NCI-H526 treated with DMSO at 0.1 percent for 48 hours (cell line): Measurements from ENCODE around the gene KPNA1.
"Not testable (repeated sequence)": the region's sequence is repeated elsewhere in the genome, so short reads cannot be mapped to it uniquely, and the experiment has no call there.

ENCODE experiments used
- DNase-seq: peaks from one replicate; lab custom pipeline; 2025; lab: John Stamatoyannopoulos, UW

KPNA1 gene

GRCh38 chr3:122475316-122475715 lies 39.4 kb downstream of the KPNA1 start:
- DNase-seq, result no peak

- no peak for DNase-seq
Observed at GRCh38 chr3:122469659-122470058, 45.1 kb downstream of the KPNA1 start.

- DNase-seq, result no peak
Observed at GRCh38 chr3:122468896-122469533, 45.7 kb downstream of the KPNA1 start.

- no peak for DNase-seq
Observed at GRCh38 chr3:122466701-122467240, 48.0 kb downstream of the KPNA1 start.

GRCh38 chr3:122464659-122465058 lies 50.1 kb downstream of the KPNA1 start:
- no peak for DNase-seq

- DNase-seq, result no peak
Observed at GRCh38 chr3:122462406-122462805, 52.3 kb downstream of the KPNA1 start.

- no peak for DNase-seq
Observed at GRCh38 chr3:122461806-122462205, 52.9 kb downstream of the KPNA1 start.

GRCh38 chr3:122458992-122459391 lies 55.7 kb downstream of the KPNA1 start:
- no peak for DNase-seq

GRCh38 chr3:122457706-122458105 lies 57.0 kb downstream of the KPNA1 start:
- DNase-seq, result no peak

GRCh38 chr3:122456074-122456473 lies 58.7 kb downstream of the KPNA1 start:
- no peak for DNase-seq

- no peak for DNase-seq
Observed at GRCh38 chr3:122451371-122451770, 63.4 kb downstream of the KPNA1 start.

- not testable (repeated sequence) for DNase-seq
Observed at GRCh38 chr3:122448218-122448617, 66.5 kb downstream of the KPNA1 start.

- not testable (repeated sequence) for DNase-seq
Observed at GRCh38 chr3:122444491-122444887, 70.2 kb downstream of the KPNA1 start.

GRCh38 chr3:122443762-122444490 lies 70.8 kb downstream of the KPNA1 start:
- not testable (repeated sequence) for DNase-seq

- no peak for DNase-seq
Observed at GRCh38 chr3:122443090-122443489, 71.6 kb downstream of the KPNA1 start.

- DNase-seq, result no peak
Observed at GRCh38 chr3:122435950-122436349, 78.8 kb downstream of the KPNA1 start.

- DNase-seq, result no peak
Observed at GRCh38 chr3:122430371-122430770, 84.4 kb downstream of the KPNA1 start.

GRCh38 chr3:122427857-122428471 lies 86.8 kb downstream of the KPNA1 start:
- DNase-seq, result no peak

GRCh38 chr3:122421836-122422235 lies 92.9 kb downstream of the KPNA1 start:
- no peak for DNase-seq

- no peak for DNase-seq
Observed at GRCh38 chr3:122421101-122421500, 93.6 kb downstream of the KPNA1 start.

- DNase-seq, result no peak
Observed at GRCh38 chr3:122416966-122417365, 97.8 kb downstream of the KPNA1 start.

- DNase-seq, result no peak
Observed at GRCh38 chr3:122415762-122416654, 98.7 kb downstream of the KPNA1 start, which contains the start of gene WDR5B. Gene WDR5B, minus strand, starts transcription at chr3:122416062. Its CDS starts 534 bp downstream, at chr3:122415528.
